Neural cell (in vitro differentiated cells): ENCODE results near the gene SLC2A10. TPM values are rescaled to one million over a fixed set of nuclear protein-coding genes. Genes with fewer than 3 reads are reported as not detected.

ENCODE experiments used
- H2AFZ ChIP-seq: fragments of 200-600, 300-800 bp; sonication (generic), shearing (Covaris generic); 2 replicates; pipeline ENCODE4 v1.6.0; 2014; ENCODE audit warnings: low read depth, mild to moderate bottlenecking, antibody characterized with exemption, low read length, moderate library complexity
- H3F3A ChIP-seq: fragments of 200-600 bp; shearing (Covaris generic); 2 replicates; pipeline ENCODE4 v1.6.1; 2016; ENCODE audit warnings: mild to moderate bottlenecking, moderate library complexity, mixed read lengths, antibody characterized with exemption, low read length; ENCODE audit not compliant: insufficient read depth, poor library complexity, severe bottlenecking
- H3K27ac ChIP-seq: fragments of 200-600, 300-800 bp; sonication (generic), shearing (Covaris generic); 2 replicates; pipeline ENCODE4 v1.5.1; 2014; ENCODE audit warnings: mild to moderate bottlenecking, low read length, moderate library complexity
- H3K27me3 ChIP-seq: fragments of 300-800, 200-600 bp; sonication (generic), shearing (Covaris generic); 2 replicates; pipeline ENCODE4 v1.6.0; 2014; ENCODE audit warnings: mild to moderate bottlenecking, low read depth, low read length, moderate library complexity; ENCODE audit not compliant: insufficient read depth
- H3K36me3 ChIP-seq: fragments of 300-800, 200-600 bp; sonication (generic), shearing (Covaris generic); 2 replicates; pipeline ENCODE4 v1.5.1; 2014; ENCODE audit warnings: mild to moderate bottlenecking, antibody characterized with exemption, low read length, moderate library complexity; ENCODE audit not compliant: insufficient read depth
- H3K4me2 ChIP-seq: fragments of 300-800, 200-600 bp; sonication (generic), shearing (Covaris generic); 2 replicates; pipeline ENCODE4 v1.6.0; 2014; ENCODE audit warnings: mild to moderate bottlenecking, low read length
- H3K4me3 ChIP-seq: fragments of 300-800, 200-600 bp; sonication (generic), shearing (Covaris generic); 2 replicates; pipeline ENCODE4 v1.5.1; 2014; ENCODE audit warnings: mild to moderate bottlenecking, low read length, moderate library complexity
- H3K79me2 ChIP-seq: fragments of 200-600 bp; shearing (Covaris generic); replicated peaks from 2 replicates; pipeline ENCODE4 v1.6.0; 2014; ENCODE audit warnings: mild to moderate bottlenecking, low read length, moderate library complexity; ENCODE audit not compliant: insufficient read depth
- H3K9ac ChIP-seq: fragments of 300-800, 200-600 bp; sonication (generic), shearing (Covaris generic); 2 replicates; pipeline ENCODE4 v1.6.1; 2016; ENCODE audit warnings: mild to moderate bottlenecking, low read length, mixed read lengths
- H3K9me2 ChIP-seq: fragments of 200-600 bp; shearing (Covaris generic); 2 replicates; pipeline ENCODE4 v1.6.1; 2016; ENCODE audit warnings: mild to moderate bottlenecking, low read length, mixed read lengths; ENCODE audit not compliant: insufficient read depth
- H3K9me3 ChIP-seq: fragments of 200-600, 300-800 bp; sonication (generic), shearing (Covaris generic); 2 replicates; pipeline ENCODE4 v1.6.1; 2016; ENCODE audit warnings: mild to moderate bottlenecking, mixed run types, low read length, moderate library complexity, mixed read lengths
- H4K20me1 ChIP-seq: fragments of 200-600 bp; shearing (Covaris generic); 2 replicates; pipeline ENCODE4 v1.6.1; 2016; ENCODE audit warnings: mild to moderate bottlenecking, mixed run types; ENCODE audit not compliant: insufficient read depth
- EP300 ChIP-seq: fragments of 450-650 bp; conservative IDR thresholded peaks from 2 replicates; pipeline ENCODE4 v1.6.1; 2014; ENCODE audit warnings: antibody characterized with exemption, mild to moderate bottlenecking, moderate library complexity; ENCODE audit not compliant: poor library complexity, severe bottlenecking
- EZH2 ChIP-seq: fragments of 200-600, 300-800 bp; shearing (Covaris generic), sonication (generic); IDR thresholded peaks from 2 replicates; pipeline ENCODE4 v1.6.1; 2014; ENCODE audit warnings: antibody characterized with exemption, low read length, borderline replicate concordance, mild to moderate bottlenecking; ENCODE audit not compliant: insufficient read depth, poor library complexity, severe bottlenecking
- MXI1 ChIP-seq: fragments of 450-650 bp; conservative IDR thresholded peaks from 2 replicates; pipeline ENCODE4 v1.6.1; 2014; ENCODE audit warnings: antibody characterized with exemption, mild to moderate bottlenecking; ENCODE audit not compliant: poor library complexity, severe bottlenecking
- POLR2AphosphoS5 ChIP-seq: IDR thresholded peaks from 2 replicates; pipeline ENCODE4 v1.6.1; 2012
- RAD21 ChIP-seq: fragments of 450-650 bp; conservative IDR thresholded peaks from 2 replicates; pipeline ENCODE4 v1.6.1; 2014; ENCODE audit warnings: antibody characterized with exemption, mild to moderate bottlenecking, moderate library complexity
- SMC3 ChIP-seq: fragments of 450-650 bp; conservative IDR thresholded peaks from 2 replicates; pipeline ENCODE4 v1.6.1; 2014; ENCODE audit warnings: antibody characterized with exemption, mild to moderate bottlenecking, moderate library complexity; ENCODE audit not compliant: poor library complexity
- TAF1 ChIP-seq: IDR thresholded peaks from 2 replicates; pipeline ENCODE4 v1.6.1; 2012; ENCODE audit warnings: low read depth
- polyA plus RNA-seq: library from polyadenylated mRNA; depleted of rRNA; stranded (reverse); fragments of >200 nt; gene quantifications from 2 replicates; pipeline ENCODE4 v1.2.3, GENCODE V29; 2014
- TF ChIP-seq, protein P1 (sequence below): fragments of 450-650 bp; IDR thresholded peaks from 2 replicates; pipeline ENCODE4 v1.5.1; 2014; ENCODE audit warnings: antibody characterized with exemption, mild to moderate bottlenecking, moderate library complexity; ENCODE audit not compliant: poor library complexity, severe bottlenecking
- TF ChIP-seq, protein P2 (sequence below): IDR thresholded peaks from 2 replicates; pipeline ENCODE4 v1.6.1; 2012; ENCODE audit warnings: borderline replicate concordance

Gene SLC2A10
- polyA plus RNA-seq, 1 donor from 2014 or later = not detected

DNA sequence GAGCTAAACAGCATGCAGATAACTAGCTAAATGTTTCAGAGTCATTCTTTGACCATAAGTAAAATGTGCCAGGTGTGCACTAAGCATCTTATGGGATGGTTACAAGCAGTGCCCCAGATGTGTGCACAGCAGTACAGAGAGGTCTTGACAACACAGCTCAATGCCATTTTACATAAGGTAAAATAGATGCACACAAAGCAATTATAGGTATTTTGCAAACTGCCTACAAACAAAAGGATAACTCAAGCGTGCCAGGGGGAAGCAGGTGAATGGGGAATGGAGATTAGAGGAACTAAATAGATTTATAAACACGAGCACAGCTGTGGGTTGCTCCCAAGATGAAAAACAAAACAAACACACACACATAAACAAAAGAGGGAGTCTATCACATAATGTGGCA, 64.8 kb downstream of the SLC2A10 start:
- H3K9me2 ChIP-seq = no peaks in the 10 kb centered on the region
- H3K36me3 ChIP-seq = no peaks in the 10 kb centered on the region
- H3K9me3 ChIP-seq = no peaks in the 10 kb centered on the region
- H3F3A ChIP-seq = no peaks in the 10 kb centered on the region
- H4K20me1 ChIP-seq = no peaks in the 10 kb centered on the region
- H3K27me3 ChIP-seq = no peaks in the 10 kb centered on the region
- no peak for TF ChIP-seq SMC3
- TF ChIP-seq, protein P1, sequence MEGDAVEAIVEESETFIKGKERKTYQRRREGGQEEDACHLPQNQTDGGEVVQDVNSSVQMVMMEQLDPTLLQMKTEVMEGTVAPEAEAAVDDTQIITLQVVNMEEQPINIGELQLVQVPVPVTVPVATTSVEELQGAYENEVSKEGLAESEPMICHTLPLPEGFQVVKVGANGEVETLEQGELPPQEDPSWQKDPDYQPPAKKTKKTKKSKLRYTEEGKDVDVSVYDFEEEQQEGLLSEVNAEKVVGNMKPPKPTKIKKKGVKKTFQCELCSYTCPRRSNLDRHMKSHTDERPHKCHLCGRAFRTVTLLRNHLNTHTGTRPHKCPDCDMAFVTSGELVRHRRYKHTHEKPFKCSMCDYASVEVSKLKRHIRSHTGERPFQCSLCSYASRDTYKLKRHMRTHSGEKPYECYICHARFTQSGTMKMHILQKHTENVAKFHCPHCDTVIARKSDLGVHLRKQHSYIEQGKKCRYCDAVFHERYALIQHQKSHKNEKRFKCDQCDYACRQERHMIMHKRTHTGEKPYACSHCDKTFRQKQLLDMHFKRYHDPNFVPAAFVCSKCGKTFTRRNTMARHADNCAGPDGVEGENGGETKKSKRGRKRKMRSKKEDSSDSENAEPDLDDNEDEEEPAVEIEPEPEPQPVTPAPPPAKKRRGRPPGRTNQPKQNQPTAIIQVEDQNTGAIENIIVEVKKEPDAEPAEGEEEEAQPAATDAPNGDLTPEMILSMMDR = no peak
- TF ChIP-seq RAD21 = no peak
- H2AFZ ChIP-seq = no peak overlapping the region
- no peak overlapping the region for H3K27ac ChIP-seq
- no peak overlapping the region for H3K4me2 ChIP-seq
- H3K4me3 ChIP-seq = no peak overlapping the region
- no peak overlapping the region for H3K9ac ChIP-seq
- H3K79me2 ChIP-seq = no peaks in the 10 kb centered on the region

DNA sequence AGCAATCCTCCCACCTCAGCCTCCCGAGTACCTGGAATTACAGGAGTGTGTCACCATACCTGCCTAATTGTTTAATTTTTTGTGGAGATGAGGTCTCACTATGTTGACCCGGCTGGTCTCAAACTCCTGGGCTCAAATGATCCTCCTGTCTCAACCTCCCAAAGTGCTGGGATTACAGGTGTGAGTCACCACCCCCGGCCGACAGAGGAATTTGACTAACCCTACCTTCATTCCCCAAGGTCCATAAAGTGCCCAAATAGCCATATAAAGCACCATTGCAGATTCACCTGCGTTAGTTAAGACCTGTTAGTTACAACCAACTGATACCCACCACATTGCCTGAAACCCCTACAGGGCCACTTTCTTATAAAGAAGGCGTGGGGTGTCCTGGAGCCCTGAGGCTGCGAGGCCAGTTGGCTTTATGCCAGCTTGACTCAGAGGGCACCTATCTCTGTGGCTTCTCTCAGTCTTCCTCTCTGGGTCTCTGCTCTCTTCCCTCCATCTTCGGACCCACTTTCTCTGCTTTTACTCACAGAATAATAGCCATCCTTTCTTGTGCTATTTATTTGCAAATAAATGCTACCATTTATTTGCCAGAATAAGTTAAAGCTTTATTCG, 65.6 kb downstream of the SLC2A10 start:
- no peaks in the 10 kb centered on the region for H3F3A ChIP-seq
- no peak overlapping the region for H2AFZ ChIP-seq
- no peaks in the 10 kb centered on the region for H3K36me3 ChIP-seq
- no peaks in the 10 kb centered on the region for H4K20me1 ChIP-seq
- no peak overlapping the region for H3K4me3 ChIP-seq
- TF ChIP-seq POLR2AphosphoS5 = no peak
- TF ChIP-seq EZH2 = no peak
- TF ChIP-seq MXI1 = no peak
- no peak for TF ChIP-seq TAF1
- TF ChIP-seq RAD21 = no peak
- TF ChIP-seq, protein P2, sequence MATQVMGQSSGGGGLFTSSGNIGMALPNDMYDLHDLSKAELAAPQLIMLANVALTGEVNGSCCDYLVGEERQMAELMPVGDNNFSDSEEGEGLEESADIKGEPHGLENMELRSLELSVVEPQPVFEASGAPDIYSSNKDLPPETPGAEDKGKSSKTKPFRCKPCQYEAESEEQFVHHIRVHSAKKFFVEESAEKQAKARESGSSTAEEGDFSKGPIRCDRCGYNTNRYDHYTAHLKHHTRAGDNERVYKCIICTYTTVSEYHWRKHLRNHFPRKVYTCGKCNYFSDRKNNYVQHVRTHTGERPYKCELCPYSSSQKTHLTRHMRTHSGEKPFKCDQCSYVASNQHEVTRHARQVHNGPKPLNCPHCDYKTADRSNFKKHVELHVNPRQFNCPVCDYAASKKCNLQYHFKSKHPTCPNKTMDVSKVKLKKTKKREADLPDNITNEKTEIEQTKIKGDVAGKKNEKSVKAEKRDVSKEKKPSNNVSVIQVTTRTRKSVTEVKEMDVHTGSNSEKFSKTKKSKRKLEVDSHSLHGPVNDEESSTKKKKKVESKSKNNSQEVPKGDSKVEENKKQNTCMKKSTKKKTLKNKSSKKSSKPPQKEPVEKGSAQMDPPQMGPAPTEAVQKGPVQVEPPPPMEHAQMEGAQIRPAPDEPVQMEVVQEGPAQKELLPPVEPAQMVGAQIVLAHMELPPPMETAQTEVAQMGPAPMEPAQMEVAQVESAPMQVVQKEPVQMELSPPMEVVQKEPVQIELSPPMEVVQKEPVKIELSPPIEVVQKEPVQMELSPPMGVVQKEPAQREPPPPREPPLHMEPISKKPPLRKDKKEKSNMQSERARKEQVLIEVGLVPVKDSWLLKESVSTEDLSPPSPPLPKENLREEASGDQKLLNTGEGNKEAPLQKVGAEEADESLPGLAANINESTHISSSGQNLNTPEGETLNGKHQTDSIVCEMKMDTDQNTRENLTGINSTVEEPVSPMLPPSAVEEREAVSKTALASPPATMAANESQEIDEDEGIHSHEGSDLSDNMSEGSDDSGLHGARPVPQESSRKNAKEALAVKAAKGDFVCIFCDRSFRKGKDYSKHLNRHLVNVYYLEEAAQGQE = no peak
- no peak for TF ChIP-seq EP300
- TF ChIP-seq, protein P1 = no peak
- no peak for TF ChIP-seq SMC3
- H3K79me2 ChIP-seq = no peaks in the 10 kb centered on the region
- H3K27me3 ChIP-seq = no peaks in the 10 kb centered on the region
- H3K4me2 ChIP-seq = no peak overlapping the region
- no peaks in the 10 kb centered on the region for H3K9me2 ChIP-seq
- H3K9me3 ChIP-seq = no peaks in the 10 kb centered on the region
- H3K27ac ChIP-seq = no peak overlapping the region
- H3K9ac ChIP-seq = no peak overlapping the region
